BE2C (cell line): Measurements from ENCODE around the gene EN2.

Source experiments
- DNase-seq: peaks from one replicate; pipeline ENCODE4 v3.0.0-alpha.2; 2020
- H3K27me3 ChIP-seq: fragments of 250-450 bp; sonication (Bioruptor Pico); 2 replicates; pipeline ENCODE4 v1.5.1; 2020; ENCODE audit warnings: mild to moderate bottlenecking
- H3K36me3 ChIP-seq: fragments of 250-450 bp; sonication (Bioruptor Pico); 2 replicates; pipeline ENCODE4 v1.5.1; 2020; ENCODE audit warnings: mild to moderate bottlenecking
- H3K4me1 ChIP-seq: fragments of 250-450 bp; sonication (Bioruptor Pico); 2 replicates; pipeline ENCODE4 v1.5.1; 2020
- H3K4me3 ChIP-seq: 2 replicates; pipeline ENCODE4 v1.5.1; 2011; ENCODE audit warnings: low read depth, low read length
- H3K9me3 ChIP-seq: fragments of 250-450 bp; sonication (Bioruptor Pico); 2 replicates; pipeline ENCODE4 v1.5.1; 2020
- TF ChIP-seq, protein P1 (sequence below): IDR thresholded peaks from 2 replicates; pipeline ENCODE4 v1.5.1; 2012; ENCODE audit warnings: mild to moderate bottlenecking, low read depth, low read length

Gene EN2

DNA sequence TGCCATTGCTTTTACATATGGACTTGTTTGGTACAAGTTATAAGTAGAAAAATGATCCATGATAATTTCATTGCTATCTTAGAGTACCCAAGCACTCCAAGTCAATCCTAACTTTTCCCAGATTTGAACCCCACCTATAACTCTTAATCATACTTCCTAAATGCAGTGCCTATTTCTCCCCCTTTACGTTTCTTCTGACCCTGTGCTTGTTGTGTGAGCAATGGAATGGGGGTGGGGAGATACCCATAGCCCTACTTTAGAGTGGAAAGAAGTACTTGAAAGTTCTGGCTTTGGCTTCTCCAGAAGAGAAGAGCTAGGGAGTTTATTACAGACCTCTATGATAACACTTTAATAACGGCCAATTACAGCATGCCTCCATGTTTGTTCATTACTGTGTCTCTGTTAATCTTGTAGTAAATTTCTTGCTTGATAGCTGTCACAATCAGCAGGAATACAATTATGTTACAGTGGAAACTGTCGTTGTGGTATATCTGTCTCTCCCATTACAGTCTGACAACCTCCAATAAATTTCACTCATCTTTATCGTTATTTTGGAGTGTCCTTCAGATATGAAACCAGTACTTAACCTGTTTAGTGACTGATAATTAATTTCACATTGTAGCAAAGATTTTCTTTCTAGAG lies 54.4 kb downstream of the EN2 start:
- no peaks in the 10 kb centered on the region for H3K36me3 ChIP-seq
- no peak overlapping the region for H3K4me3 ChIP-seq
- TF ChIP-seq, protein P1, sequence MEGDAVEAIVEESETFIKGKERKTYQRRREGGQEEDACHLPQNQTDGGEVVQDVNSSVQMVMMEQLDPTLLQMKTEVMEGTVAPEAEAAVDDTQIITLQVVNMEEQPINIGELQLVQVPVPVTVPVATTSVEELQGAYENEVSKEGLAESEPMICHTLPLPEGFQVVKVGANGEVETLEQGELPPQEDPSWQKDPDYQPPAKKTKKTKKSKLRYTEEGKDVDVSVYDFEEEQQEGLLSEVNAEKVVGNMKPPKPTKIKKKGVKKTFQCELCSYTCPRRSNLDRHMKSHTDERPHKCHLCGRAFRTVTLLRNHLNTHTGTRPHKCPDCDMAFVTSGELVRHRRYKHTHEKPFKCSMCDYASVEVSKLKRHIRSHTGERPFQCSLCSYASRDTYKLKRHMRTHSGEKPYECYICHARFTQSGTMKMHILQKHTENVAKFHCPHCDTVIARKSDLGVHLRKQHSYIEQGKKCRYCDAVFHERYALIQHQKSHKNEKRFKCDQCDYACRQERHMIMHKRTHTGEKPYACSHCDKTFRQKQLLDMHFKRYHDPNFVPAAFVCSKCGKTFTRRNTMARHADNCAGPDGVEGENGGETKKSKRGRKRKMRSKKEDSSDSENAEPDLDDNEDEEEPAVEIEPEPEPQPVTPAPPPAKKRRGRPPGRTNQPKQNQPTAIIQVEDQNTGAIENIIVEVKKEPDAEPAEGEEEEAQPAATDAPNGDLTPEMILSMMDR: no peak
- no peak for DNase-seq
- H3K4me1 ChIP-seq: no peaks in the 10 kb centered on the region
- H3K9me3 ChIP-seq: no peaks in the 10 kb centered on the region
- H3K27me3 ChIP-seq: peaks cover 100% of the 10 kb centered on the region

GRCh38 chr7:155513543-155514285 lies 55.8 kb downstream of the EN2 start:
- H3K27me3 ChIP-seq: peaks cover 100% of the 10 kb centered on the region

DNA sequence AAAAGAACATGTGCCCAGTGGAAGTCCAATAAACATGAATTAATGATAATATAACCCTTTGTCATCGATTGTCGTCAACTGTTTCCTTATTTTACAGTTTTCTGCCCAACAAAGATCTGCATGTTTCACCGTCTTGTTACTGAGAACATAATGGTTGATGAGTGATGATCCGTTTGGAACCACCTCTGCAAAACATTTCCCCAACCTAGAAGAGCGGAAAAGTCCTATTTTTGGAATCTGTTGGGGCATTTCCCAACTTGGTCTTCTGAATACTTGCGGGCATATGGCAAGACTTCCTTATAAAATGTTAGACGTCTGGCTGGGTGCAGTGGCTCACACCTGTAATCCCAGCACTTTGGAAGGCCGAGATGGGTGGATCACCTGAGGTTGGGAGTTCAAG lies 56.4 kb downstream of the EN2 start:
- Histone ChIP-seq H3K9me3 (no peaks in the 10 kb centered on the region), H3K27me3 (peaks cover 100% of the 10 kb centered on the region)
- TF ChIP-seq, protein P1: no peak

More at GRCh38 chr7:155513543-155514285, 55.8 kb downstream of the EN2 start:
- DNase-seq: no peak
- TF ChIP-seq, protein P1: no peak
- Histone ChIP-seq H3K36me3 (no peaks in the 10 kb centered on the region), H3K9me3 (no peaks in the 10 kb centered on the region), H3K4me1 (no peaks in the 10 kb centered on the region), H3K4me3 (no peak overlapping the region)

More for the DNA sequence above, 56.4 kb downstream of the EN2 start:
- H3K4me3 ChIP-seq: no peak overlapping the region
- H3K36me3 ChIP-seq: no peaks in the 10 kb centered on the region
- H3K4me1 ChIP-seq: no peaks in the 10 kb centered on the region
- no peak for DNase-seq
